Neural cell (in vitro differentiated cells): Measurements from ENCODE around the gene PECR. TPM values are rescaled to one million over a fixed set of nuclear protein-coding genes. Genes with fewer than 3 reads are reported as not detected.
"Not testable (repeated sequence)": the region's sequence is repeated elsewhere in the genome, so short reads cannot be mapped to it uniquely, and the experiment has no call there.

Source experiments
- H2AFZ ChIP-seq: fragments of 200-600, 300-800 bp; sonication (generic), shearing (Covaris generic); 2 replicates; pipeline ENCODE4 v1.6.0; 2014; ENCODE audit warnings: low read depth, mild to moderate bottlenecking, antibody characterized with exemption, low read length, moderate library complexity
- H3F3A ChIP-seq: fragments of 200-600 bp; shearing (Covaris generic); 2 replicates; pipeline ENCODE4 v1.6.1; 2016; ENCODE audit warnings: mild to moderate bottlenecking, moderate library complexity, mixed read lengths, antibody characterized with exemption, low read length; ENCODE audit not compliant: insufficient read depth, poor library complexity, severe bottlenecking
- H3K27ac ChIP-seq: fragments of 200-600, 300-800 bp; sonication (generic), shearing (Covaris generic); 2 replicates; pipeline ENCODE4 v1.5.1; 2014; ENCODE audit warnings: mild to moderate bottlenecking, low read length, moderate library complexity
- H3K27me3 ChIP-seq: fragments of 300-800, 200-600 bp; sonication (generic), shearing (Covaris generic); 2 replicates; pipeline ENCODE4 v1.6.0; 2014; ENCODE audit warnings: mild to moderate bottlenecking, low read depth, low read length, moderate library complexity; ENCODE audit not compliant: insufficient read depth
- H3K36me3 ChIP-seq: fragments of 300-800, 200-600 bp; sonication (generic), shearing (Covaris generic); 2 replicates; pipeline ENCODE4 v1.5.1; 2014; ENCODE audit warnings: mild to moderate bottlenecking, antibody characterized with exemption, low read length, moderate library complexity; ENCODE audit not compliant: insufficient read depth
- H3K4me2 ChIP-seq: fragments of 300-800, 200-600 bp; sonication (generic), shearing (Covaris generic); 2 replicates; pipeline ENCODE4 v1.6.0; 2014; ENCODE audit warnings: mild to moderate bottlenecking, low read length
- H3K4me3 ChIP-seq: fragments of 300-800, 200-600 bp; sonication (generic), shearing (Covaris generic); 2 replicates; pipeline ENCODE4 v1.5.1; 2014; ENCODE audit warnings: mild to moderate bottlenecking, low read length, moderate library complexity
- H3K79me2 ChIP-seq: fragments of 200-600 bp; shearing (Covaris generic); replicated peaks from 2 replicates; pipeline ENCODE4 v1.6.0; 2014; ENCODE audit warnings: mild to moderate bottlenecking, low read length, moderate library complexity; ENCODE audit not compliant: insufficient read depth
- H3K9ac ChIP-seq: fragments of 300-800, 200-600 bp; sonication (generic), shearing (Covaris generic); 2 replicates; pipeline ENCODE4 v1.6.1; 2016; ENCODE audit warnings: mild to moderate bottlenecking, low read length, mixed read lengths
- H3K9me2 ChIP-seq: fragments of 200-600 bp; shearing (Covaris generic); 2 replicates; pipeline ENCODE4 v1.6.1; 2016; ENCODE audit warnings: mild to moderate bottlenecking, low read length, mixed read lengths; ENCODE audit not compliant: insufficient read depth
- H3K9me3 ChIP-seq: fragments of 200-600, 300-800 bp; sonication (generic), shearing (Covaris generic); 2 replicates; pipeline ENCODE4 v1.6.1; 2016; ENCODE audit warnings: mild to moderate bottlenecking, mixed run types, low read length, moderate library complexity, mixed read lengths
- H4K20me1 ChIP-seq: fragments of 200-600 bp; shearing (Covaris generic); 2 replicates; pipeline ENCODE4 v1.6.1; 2016; ENCODE audit warnings: mild to moderate bottlenecking, mixed run types; ENCODE audit not compliant: insufficient read depth
- EP300 ChIP-seq: fragments of 450-650 bp; conservative IDR thresholded peaks from 2 replicates; pipeline ENCODE4 v1.6.1; 2014; ENCODE audit warnings: antibody characterized with exemption, mild to moderate bottlenecking, moderate library complexity; ENCODE audit not compliant: poor library complexity, severe bottlenecking
- EZH2 ChIP-seq: fragments of 200-600, 300-800 bp; shearing (Covaris generic), sonication (generic); IDR thresholded peaks from 2 replicates; pipeline ENCODE4 v1.6.1; 2014; ENCODE audit warnings: antibody characterized with exemption, low read length, borderline replicate concordance, mild to moderate bottlenecking; ENCODE audit not compliant: insufficient read depth, poor library complexity, severe bottlenecking
- TAF1 ChIP-seq: IDR thresholded peaks from 2 replicates; pipeline ENCODE4 v1.6.1; 2012; ENCODE audit warnings: low read depth
- polyA plus RNA-seq: library from polyadenylated mRNA; depleted of rRNA; stranded (reverse); fragments of >200 nt; gene quantifications from 2 replicates; pipeline ENCODE4 v1.2.3, GENCODE V29; 2014
- TF ChIP-seq, protein P1 (sequence below): fragments of 450-650 bp; IDR thresholded peaks from 2 replicates; pipeline ENCODE4 v1.5.1; 2014; ENCODE audit warnings: antibody characterized with exemption, mild to moderate bottlenecking, moderate library complexity; ENCODE audit not compliant: poor library complexity, severe bottlenecking
- TF ChIP-seq, protein P2 (sequence below): IDR thresholded peaks from 2 replicates; pipeline ENCODE4 v1.6.1; 2012; ENCODE audit warnings: borderline replicate concordance

The PECR gene
- polyA plus RNA-seq, 1 donor from 2014 or later: 22.1 TPM

DNA sequence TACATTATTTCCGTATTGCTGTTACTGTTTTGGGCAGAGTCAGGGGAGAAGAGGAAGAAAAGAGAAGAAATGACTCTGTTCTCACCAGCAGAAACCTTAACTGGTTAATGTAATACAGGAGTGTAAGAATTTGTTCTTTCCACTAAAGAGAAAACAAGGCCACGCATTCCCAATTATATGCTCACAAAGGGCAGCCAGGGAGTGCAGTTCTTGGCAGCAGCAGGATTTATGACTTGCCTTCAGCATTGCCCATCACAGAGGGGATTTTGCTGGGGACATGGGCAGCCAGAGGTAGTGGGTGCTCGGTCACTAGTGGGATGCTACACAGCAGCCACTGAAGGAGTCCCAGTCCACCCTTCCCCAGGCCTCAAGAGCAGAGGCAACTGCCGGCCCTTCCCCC lies 86.7 kb downstream of the PECR start:
- Histone ChIP-seq H3K9me3 (no peaks in the 10 kb centered on the region), H3K27ac (no peak overlapping the region), H3K4me2 (no peak overlapping the region), H3K27me3 (no peaks in the 10 kb centered on the region), H3F3A (no peaks in the 10 kb centered on the region), H3K36me3 (no peaks in the 10 kb centered on the region), H3K9ac (no peak overlapping the region), H3K79me2 (no peaks in the 10 kb centered on the region), H4K20me1 (no peaks in the 10 kb centered on the region), H3K4me3 (no peak overlapping the region), H3K9me2 (no peaks in the 10 kb centered on the region), H2AFZ (no peak overlapping the region)
- TF ChIP-seq TAF1 (no peak), EZH2 (no peak), EP300 (no peak)
- TF ChIP-seq, protein P1, sequence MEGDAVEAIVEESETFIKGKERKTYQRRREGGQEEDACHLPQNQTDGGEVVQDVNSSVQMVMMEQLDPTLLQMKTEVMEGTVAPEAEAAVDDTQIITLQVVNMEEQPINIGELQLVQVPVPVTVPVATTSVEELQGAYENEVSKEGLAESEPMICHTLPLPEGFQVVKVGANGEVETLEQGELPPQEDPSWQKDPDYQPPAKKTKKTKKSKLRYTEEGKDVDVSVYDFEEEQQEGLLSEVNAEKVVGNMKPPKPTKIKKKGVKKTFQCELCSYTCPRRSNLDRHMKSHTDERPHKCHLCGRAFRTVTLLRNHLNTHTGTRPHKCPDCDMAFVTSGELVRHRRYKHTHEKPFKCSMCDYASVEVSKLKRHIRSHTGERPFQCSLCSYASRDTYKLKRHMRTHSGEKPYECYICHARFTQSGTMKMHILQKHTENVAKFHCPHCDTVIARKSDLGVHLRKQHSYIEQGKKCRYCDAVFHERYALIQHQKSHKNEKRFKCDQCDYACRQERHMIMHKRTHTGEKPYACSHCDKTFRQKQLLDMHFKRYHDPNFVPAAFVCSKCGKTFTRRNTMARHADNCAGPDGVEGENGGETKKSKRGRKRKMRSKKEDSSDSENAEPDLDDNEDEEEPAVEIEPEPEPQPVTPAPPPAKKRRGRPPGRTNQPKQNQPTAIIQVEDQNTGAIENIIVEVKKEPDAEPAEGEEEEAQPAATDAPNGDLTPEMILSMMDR: no peak
- TF ChIP-seq, protein P2, sequence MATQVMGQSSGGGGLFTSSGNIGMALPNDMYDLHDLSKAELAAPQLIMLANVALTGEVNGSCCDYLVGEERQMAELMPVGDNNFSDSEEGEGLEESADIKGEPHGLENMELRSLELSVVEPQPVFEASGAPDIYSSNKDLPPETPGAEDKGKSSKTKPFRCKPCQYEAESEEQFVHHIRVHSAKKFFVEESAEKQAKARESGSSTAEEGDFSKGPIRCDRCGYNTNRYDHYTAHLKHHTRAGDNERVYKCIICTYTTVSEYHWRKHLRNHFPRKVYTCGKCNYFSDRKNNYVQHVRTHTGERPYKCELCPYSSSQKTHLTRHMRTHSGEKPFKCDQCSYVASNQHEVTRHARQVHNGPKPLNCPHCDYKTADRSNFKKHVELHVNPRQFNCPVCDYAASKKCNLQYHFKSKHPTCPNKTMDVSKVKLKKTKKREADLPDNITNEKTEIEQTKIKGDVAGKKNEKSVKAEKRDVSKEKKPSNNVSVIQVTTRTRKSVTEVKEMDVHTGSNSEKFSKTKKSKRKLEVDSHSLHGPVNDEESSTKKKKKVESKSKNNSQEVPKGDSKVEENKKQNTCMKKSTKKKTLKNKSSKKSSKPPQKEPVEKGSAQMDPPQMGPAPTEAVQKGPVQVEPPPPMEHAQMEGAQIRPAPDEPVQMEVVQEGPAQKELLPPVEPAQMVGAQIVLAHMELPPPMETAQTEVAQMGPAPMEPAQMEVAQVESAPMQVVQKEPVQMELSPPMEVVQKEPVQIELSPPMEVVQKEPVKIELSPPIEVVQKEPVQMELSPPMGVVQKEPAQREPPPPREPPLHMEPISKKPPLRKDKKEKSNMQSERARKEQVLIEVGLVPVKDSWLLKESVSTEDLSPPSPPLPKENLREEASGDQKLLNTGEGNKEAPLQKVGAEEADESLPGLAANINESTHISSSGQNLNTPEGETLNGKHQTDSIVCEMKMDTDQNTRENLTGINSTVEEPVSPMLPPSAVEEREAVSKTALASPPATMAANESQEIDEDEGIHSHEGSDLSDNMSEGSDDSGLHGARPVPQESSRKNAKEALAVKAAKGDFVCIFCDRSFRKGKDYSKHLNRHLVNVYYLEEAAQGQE: no peak

DNA sequence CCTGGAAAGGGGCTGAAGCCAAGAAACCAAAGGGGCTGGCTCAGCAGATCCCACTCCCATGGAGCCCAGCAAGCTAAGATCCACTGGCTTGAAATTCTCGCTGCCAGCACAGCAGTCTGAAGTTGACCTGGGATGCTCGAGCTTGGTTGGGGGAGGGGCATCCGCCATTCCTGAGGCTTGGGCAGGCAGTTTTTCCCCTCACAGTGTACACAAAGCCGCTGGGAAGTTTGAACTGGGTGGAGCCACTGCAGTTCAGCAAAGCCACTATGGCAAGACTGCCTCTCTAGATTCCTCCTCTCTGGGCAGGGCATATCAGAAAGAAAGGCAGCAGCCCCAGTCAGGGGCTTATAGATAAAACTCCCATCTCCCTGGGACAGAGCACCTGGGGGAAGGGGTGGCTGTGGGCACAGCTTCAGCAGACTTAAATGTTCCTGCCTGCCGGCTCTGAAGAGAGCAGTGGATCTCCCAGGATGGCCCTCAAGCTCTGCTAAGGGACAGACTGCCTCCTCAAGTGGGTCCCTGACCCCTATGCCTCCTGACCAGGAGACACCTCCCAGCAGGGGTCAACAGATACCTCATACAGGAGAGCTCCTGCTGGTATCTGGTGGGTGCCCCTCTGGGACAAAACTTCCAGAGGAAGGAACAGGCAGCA lies 92.9 kb downstream of the PECR start:
- not testable (repeated sequence) for H3K36me3 ChIP-seq, H4K20me1 ChIP-seq, H3K27me3 ChIP-seq, H3K9ac ChIP-seq, H3K4me3 ChIP-seq, H3K9me2 ChIP-seq, H3K79me2 ChIP-seq, H3F3A ChIP-seq, H3K4me2 ChIP-seq, H3K27ac ChIP-seq, H2AFZ ChIP-seq
- H3K9me3 ChIP-seq: peaks cover 11% of the 10 kb centered on the region

Other genes starting within 250 kb of the PECR start
- 5.8 and 9.1 TPM in 2 replicates for gene MREG, start 68.3 kb downstream of the PECR start, polyA plus RNA-seq
- gene TMEM169, start 110 bp upstream of the PECR start, polyA plus RNA-seq: 28.8 and 29.6 TPM in 2 replicates
- gene XRCC5, start 27.5 kb upstream of the PECR start, polyA plus RNA-seq: 270 and 279 TPM in 2 replicates